GM18502 (cell line): ENCODE measurements around the gene FKBP4.
A peak's percentile ranks its signal among the peaks of the same experiment; 100 is the strongest.
"Not testable (repeated sequence)": the region's sequence is repeated elsewhere in the genome, so short reads cannot be mapped to it uniquely, and the experiment has no call there.

Experiments
- ATAC-seq: cut with Tn5 transposase; IDR thresholded peaks from one replicate; pipeline ENCODE4 v1.9.1; 2021; ENCODE audit warnings: mild to moderate bottlenecking; ENCODE audit not compliant: unreplicated experiment, poor library complexity

FKBP4 gene, protein sequence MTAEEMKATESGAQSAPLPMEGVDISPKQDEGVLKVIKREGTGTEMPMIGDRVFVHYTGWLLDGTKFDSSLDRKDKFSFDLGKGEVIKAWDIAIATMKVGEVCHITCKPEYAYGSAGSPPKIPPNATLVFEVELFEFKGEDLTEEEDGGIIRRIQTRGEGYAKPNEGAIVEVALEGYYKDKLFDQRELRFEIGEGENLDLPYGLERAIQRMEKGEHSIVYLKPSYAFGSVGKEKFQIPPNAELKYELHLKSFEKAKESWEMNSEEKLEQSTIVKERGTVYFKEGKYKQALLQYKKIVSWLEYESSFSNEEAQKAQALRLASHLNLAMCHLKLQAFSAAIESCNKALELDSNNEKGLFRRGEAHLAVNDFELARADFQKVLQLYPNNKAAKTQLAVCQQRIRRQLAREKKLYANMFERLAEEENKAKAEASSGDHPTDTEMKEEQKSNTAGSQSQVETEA

DNA sequence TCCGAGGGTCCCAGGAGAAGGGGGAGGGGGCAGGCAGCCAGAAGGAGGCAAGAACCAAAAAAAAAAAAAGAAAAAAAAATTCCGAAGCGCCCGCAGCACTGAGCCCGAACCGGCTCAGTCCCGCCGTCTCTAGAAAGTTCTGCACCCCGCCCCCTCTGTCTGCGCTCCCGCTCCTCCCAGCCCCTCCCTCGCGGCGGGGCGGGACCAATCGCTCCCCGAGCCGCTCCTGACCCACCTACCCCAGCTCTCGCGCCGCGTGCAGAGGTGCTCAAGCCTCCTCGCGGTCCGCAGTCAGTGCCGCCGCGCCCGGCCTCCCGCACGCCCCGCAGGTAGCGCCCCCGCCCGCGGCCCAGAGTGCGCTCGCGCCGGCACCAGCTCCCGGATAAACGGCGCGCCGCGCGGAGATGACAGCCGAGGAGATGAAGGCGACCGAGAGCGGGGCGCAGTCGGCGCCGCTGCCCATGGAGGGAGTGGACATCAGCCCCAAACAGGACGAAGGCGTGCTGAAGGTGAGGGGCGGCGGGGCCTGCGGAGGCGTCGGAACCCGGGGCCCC, at the start of gene FKBP4:
TSS of gene FKBP4 (plus strand) at position 235 of the 554 bp plus-strand sequence. CDS start at position 405, 170 bp downstream.
- ATAC-seq = peak; percentile 80

DNA sequence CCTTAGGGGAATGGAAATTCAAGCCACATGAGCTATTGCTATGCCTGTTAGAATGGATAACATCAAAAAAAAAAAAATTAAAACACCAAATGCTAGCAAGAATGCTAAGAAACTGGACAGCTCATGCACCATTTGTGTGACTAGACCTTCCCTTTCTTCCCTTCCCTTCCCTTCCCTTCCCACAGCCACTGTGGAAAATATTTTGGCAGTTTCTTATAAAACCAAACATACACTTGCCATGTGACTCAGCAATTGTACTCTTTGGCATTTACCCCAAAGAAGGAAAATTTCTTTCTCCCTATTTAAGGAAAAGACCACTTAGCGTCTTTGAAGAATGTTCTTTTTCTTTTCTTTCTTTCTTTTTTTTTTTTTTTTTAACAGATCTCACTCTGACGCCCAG, 49.1 kb upstream of the FKBP4 start:
- ATAC-seq = no peak

- ATAC-seq = no peak
These were observed 45.2 kb upstream of the FKBP4 start for GRCh38 chr12:2749580-2749979.

DNA sequence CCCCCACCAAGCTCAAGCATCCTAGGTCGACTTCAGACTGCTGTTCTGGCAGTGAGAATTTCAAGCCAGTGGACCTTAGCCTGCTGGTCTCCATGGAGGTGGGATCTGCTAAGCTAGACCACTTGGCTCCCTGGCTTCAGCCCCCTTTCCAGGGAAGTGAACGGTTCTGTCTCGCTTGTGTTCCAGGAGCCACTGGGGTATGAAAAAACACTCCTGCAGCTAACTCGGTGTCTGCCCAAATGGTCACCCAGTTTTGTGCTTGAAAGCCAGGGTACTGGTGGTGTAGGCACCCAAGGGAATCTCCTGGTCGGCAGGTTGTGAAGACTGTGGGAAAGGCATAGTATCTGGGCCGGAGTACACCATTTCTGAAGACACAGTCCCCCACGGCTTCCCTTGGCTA, 44.6 kb upstream of the FKBP4 start:
- ATAC-seq = no peak

DNA sequence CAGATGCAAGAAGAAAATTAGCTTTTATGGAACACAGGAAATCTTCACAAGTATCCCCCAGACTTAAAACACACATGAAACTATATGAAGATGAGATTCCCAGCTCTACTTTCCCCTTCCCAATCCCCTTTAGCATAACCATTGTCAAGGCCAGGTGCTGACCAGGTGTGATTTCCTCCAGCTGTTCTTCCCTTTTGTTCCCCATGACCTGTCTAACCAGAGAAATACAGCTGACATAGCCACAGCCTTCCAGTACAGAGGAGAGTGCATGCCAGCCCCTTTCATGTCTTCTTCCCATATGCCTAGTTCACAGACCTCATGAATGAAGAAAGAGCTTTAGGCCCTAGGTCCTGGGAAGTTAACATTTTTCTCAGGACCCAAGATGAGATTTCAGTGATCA, 43.5 kb upstream of the FKBP4 start:
- ATAC-seq = no peak

DNA sequence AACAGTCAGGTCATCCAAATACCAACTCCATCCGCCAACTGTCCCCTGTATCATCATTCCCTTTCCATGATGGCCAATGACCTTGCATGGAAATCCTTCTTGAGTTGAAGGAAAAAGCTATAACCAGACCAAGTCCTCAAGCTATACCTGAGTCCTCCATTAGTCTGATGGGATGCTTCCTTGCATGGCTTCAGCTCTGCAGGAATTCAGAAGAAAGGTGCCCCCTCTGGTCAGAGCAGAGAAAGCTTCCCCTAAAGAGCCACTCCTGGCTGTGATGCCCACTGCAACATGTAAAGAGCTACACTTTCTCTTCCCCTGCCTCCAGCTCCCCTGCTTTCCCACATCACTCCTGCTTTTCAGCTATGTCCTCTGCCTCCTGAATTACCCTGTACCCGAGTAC, 43.1 kb upstream of the FKBP4 start:
- ATAC-seq = no peak

DNA sequence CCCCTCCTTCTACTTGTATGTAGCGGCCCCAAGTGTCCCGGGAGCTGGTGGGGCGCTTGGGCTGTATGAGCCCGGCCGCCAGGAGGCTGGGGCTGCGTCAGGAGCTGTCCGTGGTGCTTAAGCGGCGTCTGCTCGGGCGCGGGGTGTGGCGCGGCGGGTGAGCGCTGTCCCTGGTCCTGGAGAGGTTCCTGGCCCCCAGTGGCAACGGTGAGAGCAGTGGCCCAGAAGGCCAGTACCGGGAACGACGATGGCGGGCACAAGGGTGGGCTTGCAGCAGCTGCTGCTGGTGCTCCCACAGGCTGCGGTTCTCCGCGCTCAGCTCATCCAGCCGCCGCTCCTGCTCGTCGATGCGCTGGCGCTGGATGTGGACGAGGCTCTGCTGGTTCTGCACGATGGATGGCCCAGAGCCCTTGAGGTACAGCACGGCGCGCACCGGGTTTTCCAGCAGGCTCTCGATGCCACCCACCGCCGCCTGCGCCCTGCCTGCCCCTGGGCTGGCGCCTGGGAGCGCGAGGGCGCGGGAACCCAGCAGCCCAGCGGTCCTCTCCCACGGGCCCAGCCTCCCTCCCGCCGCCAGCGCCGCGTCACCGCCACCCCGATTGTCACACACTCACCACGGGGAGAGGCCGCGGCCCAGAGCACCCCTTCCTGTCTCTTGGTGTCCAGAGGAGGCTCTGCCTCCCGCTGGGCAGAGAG, 41.9 kb upstream of the FKBP4 start:
- ATAC-seq = no peak

GRCh38 chr12:2753536-2753935, 41.2 kb upstream of the FKBP4 start:
- ATAC-seq = no peak

- no peak for ATAC-seq
These were observed 40.6 kb upstream of the FKBP4 start for GRCh38 chr12:2754208-2754607.

GRCh38 chr12:2756756-2757155, 38.0 kb upstream of the FKBP4 start:
- ATAC-seq = no peak

GRCh38 chr12:2759733-2760132, 35.0 kb upstream of the FKBP4 start:
- no peak for ATAC-seq

GRCh38 chr12:2764398-2764797, 30.4 kb upstream of the FKBP4 start:
- no peak for ATAC-seq

- ATAC-seq = no peak
These were observed 29.7 kb upstream of the FKBP4 start for GRCh38 chr12:2765052-2765451.

DNA sequence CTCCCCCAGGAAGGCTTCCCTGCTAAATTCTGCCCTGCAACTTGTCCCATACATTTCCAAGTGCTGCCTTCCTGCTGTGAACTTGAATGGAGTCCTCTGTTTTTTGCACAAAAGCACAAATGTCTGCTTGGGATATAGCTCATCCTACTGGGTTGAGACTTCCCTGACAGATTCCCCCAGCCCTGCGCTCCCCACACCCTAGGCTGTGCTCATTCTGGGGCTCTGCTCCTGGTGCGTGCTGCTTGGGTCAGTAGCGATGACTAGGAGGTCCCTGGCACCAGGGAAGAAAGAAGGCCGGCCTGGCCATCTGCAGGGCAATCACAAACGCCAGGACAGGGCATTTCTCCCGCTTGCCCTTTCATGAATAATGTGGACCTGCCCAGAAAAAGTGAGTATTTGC, 29.2 kb upstream of the FKBP4 start:
- no peak for ATAC-seq

DNA sequence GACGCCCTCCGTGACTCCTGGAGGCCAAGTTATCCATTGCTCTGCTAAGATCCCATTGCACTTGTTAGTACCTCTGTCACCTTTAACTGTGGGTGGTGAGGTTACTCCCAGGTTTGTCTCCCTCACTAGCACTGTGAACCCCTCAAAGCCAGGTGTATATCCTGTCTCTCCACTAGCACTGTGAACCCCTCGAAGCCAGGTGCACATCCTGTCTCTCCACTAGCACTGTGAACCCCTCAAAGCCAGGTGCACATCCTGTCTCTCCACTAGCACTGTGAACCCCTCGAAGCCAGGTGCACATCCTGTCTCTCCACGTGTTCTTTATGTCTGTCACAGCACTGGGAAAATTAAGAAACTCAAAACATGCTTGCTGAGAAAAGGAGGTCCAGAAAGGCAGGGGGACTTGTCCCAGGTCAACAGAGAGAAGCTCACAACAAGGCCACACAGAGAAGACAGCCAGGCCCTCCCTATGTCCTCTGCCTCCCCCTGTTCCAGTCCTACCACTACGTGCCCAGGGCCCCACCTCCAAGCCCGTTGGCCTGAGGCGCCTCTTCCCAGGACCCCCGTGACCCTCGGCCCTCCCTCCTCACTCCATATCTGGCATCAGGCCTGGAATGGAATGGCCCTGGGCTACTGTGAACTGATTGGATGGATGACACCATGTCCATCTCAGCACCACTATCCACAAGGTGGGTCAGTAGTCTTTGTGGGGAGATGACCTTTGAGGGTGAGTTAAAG, 26.4 kb upstream of the FKBP4 start:
- no peak for ATAC-seq

DNA sequence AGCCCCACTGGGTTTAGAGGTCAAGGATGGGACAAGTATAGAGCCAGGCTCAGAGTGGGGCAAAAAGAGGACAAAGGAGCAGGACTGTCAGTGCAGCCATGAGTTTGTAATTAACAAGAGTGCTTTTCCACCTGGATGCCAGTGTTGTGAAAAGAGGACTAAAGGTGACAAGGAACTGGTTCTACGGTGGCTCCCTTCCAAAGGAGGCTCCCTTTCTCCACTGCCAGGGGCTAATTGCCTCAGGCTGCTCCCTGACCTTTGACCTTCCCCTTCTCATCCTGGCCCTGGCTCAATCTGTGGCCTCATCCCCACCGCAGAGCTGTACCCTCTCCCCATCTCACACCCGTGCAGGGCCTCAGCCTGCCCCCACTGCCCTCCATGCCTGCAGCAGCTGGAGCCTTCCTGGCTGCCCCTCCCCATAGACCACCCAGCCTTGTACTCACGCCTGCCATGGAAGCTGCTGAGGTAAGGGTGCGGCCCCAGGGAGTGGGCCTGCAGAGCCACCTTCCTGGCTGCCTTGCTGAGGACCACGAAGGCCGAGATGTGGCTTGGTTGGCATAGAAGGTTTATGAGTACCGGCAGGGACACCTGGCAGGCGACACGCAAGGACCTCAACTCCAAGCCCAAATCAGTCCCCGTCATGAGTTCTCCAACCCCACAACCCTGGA, 24.8 kb upstream of the FKBP4 start:
- no peak for ATAC-seq

DNA sequence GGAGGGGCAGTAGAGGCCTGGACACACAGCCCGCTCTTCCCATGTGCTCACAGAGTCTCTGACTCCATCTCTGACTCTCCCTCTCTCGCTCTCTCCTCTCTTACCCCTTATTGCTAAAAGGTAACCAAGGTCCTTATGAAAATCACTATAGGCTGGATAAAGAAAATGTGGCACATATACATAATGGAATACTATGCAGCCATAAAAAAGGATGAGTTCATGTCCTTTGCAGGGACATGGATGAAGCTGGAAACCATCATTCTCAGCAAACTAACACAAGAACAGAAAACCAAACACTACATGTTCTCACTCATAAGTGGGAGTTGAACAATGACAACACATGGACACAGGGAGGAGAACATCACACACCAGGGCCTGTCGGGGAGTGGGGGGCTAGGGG, 24.2 kb upstream of the FKBP4 start:
- ATAC-seq = not testable (repeated sequence)

DNA sequence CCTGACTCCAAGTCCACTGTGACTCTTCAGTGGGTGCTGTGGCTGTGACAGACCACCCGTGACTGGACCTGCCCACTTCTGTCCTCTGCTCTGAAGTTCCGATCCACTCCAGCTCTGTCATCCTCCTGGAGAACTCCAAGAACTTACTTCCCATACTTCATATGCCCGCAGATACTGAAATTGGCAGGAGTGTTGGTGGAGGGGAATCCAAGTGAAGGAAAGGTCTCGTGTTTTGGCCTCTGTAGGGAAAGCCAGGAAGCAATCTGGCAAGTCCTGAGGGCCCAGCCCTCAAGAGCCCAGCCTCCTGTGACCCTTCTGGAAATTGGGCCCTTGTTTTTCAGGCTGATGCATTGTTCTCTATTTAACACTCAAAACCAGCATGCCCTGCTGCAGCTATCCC, 22.4 kb upstream of the FKBP4 start:
- ATAC-seq = no peak

DNA sequence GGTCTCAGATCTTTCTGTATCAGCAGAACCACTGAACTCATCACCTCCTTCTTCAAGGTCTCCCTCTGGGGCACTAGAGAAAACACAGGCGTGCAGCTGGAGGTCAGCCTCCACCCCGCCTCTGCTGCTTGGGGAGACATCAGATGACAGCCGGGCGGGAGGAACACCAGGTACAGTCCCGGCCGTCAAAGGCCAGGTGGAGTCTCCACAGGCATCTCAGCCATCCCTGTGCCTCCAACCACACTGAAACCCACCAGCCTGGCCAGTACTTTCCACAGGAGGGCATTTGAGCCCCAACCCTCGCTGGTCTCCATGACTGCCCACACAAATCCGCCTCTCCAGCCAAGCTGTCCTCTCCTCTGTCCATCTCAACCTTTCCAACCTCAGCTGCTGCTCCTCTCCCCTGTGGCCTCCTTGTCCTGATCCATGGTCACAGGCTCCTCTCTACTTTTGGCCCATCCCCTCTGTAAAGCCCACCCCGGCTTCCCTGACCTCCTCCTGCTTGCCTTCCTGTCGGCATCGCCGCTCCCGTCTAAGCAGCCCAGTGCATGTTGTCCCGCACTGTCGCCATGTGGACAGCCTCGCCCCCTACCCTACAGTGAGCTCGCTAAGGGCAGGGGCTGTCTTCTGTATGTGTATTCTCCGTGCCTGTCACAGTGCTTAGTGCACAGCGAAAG, 21.4 kb upstream of the FKBP4 start:
- ATAC-seq = no peak

DNA sequence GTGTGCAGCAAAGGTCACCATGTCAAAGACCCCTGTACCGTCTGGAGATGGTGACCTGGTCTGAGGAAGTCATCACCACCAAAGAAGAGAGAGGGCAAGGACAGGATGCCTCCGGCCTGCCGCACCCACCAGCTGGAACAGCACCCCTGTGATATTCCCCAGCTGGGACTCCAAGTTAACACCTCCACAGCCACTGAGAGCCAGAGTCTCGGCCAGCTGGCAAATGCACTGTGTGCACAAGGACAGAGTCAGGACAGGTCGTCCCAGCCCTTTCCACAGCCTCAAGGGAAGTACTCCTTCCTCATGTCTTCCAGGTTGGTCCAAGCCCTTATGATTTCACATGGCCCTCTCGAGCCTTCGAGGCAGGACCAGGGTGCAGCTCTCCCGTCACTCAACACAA, 19.3 kb upstream of the FKBP4 start:
- ATAC-seq = no peak
